ENCODE measurements around the gene TGFBR3.
A peak's percentile ranks its signal among the peaks of the same experiment; 100 is the strongest.

TGFBR3 gene

DNA sequence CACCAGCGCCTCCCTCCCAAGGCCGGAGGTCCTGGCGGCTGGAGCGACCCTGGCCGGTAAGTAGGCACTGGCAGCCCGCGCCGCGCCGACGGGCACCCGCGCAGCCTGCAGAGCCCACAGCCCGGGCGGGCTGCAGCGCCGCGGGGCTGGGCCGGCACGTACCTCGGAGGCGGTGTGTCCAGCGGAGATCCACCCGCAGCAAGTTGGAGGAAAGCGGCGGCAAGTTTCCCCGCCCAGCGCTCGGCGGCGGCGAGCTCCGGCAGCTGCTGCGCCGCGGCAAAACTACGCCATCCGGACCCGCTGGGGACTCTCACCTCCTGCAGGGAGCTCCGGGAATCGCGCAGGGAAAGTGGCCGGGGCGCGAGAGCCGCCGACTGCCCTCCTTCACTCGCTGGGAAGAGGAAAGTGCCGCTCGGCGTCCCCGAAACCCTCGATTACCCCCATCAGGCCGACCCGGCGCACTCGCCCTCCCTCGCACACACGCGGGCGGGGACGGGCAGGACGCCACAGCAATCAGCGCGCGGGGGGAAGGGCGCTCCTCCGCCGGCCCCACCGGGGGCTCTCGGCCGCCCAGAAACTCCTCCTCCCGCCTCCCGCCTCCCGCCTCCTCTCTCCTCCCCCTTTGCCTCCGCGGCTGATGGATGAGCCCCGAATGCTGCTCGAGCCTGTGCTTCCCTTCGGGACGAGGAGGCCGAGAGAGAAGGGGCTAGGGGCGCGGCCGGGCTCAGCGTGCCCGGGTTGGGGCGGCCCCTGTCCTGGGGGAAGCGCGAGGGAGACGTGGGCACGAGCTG lies at the start of gene TGFBR3:
Gene TGFBR3 (minus strand): TSS at position 436 of the 791 bp plus-strand sequence. CDS start 24,620 bp downstream, outside the sequence.
- H3K9ac ChIP-seq (ENCODE audit: low read depth, low read length) = peak within 1 kb of the TSS; percentile 86
- no peaks in the 10 kb centered on the region for H3K9me3 ChIP-seq (ENCODE audit: control insufficient read depth, insufficient read depth, low read length)
- 0 out of 2 replicates have a peak, but pooled peaks cover 6% of the 10 kb centered on the region for H3K4me1 ChIP-seq (ENCODE audit: insufficient read depth, low read length)
- H3K36me3 ChIP-seq (ENCODE audit: insufficient read depth, low read length) = no peaks in the 10 kb centered on the region

DNA sequence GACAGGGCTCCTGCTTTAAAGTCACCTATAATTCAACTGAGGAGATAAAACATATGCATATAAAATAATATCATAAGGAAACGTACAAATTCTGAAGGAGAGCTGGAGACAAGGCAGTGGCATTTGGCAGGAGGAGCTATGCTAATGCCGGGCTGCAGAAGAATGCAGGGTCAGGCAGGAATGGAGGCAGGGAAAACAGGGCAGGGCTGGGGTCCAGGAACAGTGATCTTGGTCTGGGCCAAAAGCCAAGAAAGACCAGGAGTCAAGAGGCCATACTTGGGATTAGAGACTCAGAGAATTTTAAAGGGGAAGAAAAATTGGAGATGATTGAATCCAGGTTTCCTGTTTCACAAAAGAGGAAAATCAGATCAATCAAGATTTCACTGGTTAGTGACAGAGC lies 43.3 kb upstream of the TGFBR3 start:
- Histone ChIP-seq H3K4me1 (ENCODE audit: insufficient read depth, low read length) (no peaks in the 10 kb centered on the region), H3K36me3 (ENCODE audit: insufficient read depth, low read length) (no peaks in the 10 kb centered on the region), H3K9ac (ENCODE audit: low read depth, low read length) (no peak overlapping the region), H3K9me3 (ENCODE audit: control insufficient read depth, insufficient read depth, low read length) (no peaks in the 10 kb centered on the region; the same call in 1 of the 2 replicates)

DNA sequence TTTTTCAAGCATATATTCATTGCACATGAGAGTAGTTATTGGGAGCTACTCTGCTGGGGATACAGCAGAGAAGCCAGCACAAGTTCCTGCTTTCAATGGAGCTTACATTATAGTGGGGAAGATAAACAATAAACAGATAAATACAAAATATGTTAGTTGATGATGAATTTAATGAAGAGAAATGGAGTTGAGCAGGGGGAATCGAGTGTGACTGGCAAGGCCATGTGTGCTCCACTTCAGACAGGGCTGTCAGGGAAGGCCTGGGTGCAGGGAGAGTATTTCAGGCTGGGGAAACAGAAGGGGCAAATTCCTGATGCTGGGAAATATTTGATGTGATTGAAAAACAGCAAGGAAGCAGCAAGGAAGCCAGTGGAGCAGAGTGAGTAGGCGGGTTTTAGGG lies 42.1 kb upstream of the TGFBR3 start:
- H3K9ac ChIP-seq (ENCODE audit: low read depth, low read length) = no peak overlapping the region
- H3K9me3 ChIP-seq (ENCODE audit: control insufficient read depth, insufficient read depth, low read length) = no peaks in the 10 kb centered on the region; the same call in 1 of the 2 replicates
- H3K36me3 ChIP-seq (ENCODE audit: insufficient read depth, low read length) = no peaks in the 10 kb centered on the region
- no peaks in the 10 kb centered on the region for H3K4me1 ChIP-seq (ENCODE audit: insufficient read depth, low read length)

DNA sequence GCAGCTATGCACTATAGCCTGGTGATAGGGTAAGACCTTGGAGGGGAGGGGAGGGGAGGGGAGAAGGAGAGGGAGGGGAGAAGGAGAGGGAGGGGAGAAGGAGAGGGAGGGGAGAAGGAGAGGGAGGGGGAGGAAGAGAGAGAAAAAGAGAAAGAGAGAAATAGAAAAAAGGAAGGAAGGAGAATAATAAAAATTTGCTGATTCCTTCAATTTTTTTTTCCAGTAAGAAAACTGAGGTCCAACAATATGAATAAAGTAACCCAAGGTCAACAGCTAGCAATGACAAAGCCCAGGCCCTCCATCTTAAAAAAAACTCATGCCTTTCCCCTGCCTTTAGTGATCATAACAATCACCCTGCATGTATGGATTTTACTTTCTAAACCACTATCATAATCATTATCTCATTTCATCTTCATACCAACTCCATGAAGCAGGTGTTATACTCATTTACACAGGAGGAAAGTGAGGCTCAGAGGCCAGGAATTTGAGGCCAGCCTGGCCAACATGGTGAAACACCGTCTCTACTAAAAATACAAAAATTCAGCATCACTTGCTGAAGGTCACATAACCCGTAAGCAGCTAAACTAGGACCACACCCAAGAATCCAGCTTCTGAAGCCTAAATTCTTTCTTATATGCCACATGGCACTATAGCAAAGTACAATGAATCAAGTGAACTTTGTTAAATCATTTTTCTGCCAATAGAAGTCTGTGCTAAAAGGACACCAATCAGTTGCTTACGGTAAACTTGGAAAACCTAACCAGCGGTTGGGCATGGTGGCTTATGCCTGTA lies 39.9 kb upstream of the TGFBR3 start:
- H3K4me1 ChIP-seq (ENCODE audit: insufficient read depth, low read length) = no peaks in the 10 kb centered on the region
- no peaks in the 10 kb centered on the region for H3K36me3 ChIP-seq (ENCODE audit: insufficient read depth, low read length)
- H3K9me3 ChIP-seq (ENCODE audit: control insufficient read depth, insufficient read depth, low read length) = no peaks in the 10 kb centered on the region; the same call in 1 of the 2 replicates
- H3K9ac ChIP-seq (ENCODE audit: low read depth, low read length) = no peak overlapping the region

DNA sequence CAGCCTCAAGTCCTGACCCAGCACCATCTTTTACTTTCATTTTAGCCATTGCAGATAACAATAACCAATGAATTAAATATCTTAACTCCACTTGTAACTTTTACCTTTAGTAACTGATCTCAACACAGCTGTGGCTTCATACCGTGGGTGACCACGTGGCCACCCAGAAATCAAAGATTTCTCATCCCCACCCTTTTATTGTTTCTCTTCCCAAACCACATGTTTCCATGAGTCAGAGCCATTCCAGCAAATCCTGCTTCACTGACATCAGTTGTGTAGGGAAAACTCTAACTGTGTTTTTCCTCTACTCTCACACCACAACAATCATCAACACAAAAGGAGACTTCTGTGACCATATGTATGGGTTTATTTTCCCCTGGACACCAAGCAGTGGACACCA lies 38.2 kb upstream of the TGFBR3 start:
- no peaks in the 10 kb centered on the region for H3K4me1 ChIP-seq (ENCODE audit: insufficient read depth, low read length)
- H3K36me3 ChIP-seq (ENCODE audit: insufficient read depth, low read length) = no peaks in the 10 kb centered on the region
- H3K9ac ChIP-seq (ENCODE audit: low read depth, low read length) = no peak overlapping the region
- H3K9me3 ChIP-seq (ENCODE audit: control insufficient read depth, insufficient read depth, low read length) = no peaks in the 10 kb centered on the region

DNA sequence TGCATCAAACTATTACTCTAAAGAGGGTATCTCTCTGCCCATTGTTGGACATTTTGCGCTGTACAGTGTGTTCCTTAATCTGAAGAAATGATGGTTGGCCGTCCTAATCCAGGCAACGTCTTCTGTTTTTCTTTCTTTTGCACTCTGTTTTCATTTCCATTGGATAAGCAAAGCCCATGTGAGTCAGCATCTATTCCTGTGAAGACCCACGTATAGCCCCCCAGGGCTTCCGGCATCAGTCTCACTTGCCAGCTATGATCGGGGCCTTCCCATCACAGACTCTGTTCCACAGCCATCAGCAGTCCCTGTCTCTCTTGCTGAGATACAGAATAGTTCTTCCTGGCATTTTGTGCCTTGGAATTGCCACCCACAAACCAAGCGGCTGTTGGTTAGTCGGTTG lies 34.0 kb upstream of the TGFBR3 start:
- Histone ChIP-seq H3K9me3 (ENCODE audit: control insufficient read depth, insufficient read depth, low read length) (no peaks in the 10 kb centered on the region), H3K36me3 (ENCODE audit: insufficient read depth, low read length) (no peaks in the 10 kb centered on the region), H3K9ac (ENCODE audit: low read depth, low read length) (no peak overlapping the region), H3K4me1 (ENCODE audit: insufficient read depth, low read length) (no peaks in the 10 kb centered on the region)

DNA sequence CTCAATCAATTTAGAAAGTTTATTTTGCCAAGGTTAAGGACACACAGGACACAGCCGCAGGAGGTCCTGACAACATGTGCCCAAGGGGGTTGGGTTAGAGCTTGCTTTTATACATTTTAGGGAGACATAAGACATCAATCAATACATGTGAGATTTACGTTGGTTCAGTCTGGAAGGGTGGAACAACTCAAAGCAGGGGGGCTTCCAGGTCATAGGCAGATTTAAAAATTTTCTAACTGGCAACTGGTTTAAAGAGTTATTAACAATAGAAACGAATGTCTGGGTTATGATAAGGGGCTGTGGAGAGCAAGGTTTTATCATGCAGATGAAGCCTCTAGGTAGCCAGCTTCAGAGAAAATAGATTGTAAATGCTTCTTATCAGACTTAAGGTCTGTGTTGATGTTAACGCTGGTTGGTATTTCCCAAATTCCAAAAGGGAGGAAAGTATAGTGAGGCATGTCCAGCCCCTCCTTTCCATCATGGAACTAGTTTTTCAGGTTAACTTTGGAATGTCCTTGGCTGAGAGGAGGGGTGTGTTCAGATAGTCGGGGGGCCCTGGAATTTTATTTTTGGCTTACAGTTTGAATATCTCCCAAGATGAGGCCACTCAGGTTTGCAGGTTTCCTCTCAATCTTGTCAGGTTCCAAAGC lies 31.0 kb upstream of the TGFBR3 start:
- H3K9me3 ChIP-seq (ENCODE audit: control insufficient read depth, insufficient read depth, low read length) = no peaks in the 10 kb centered on the region
- no peaks in the 10 kb centered on the region for H3K4me1 ChIP-seq (ENCODE audit: insufficient read depth, low read length)
- H3K36me3 ChIP-seq (ENCODE audit: insufficient read depth, low read length) = no peaks in the 10 kb centered on the region
- no peak overlapping the region for H3K9ac ChIP-seq (ENCODE audit: low read depth, low read length)

DNA sequence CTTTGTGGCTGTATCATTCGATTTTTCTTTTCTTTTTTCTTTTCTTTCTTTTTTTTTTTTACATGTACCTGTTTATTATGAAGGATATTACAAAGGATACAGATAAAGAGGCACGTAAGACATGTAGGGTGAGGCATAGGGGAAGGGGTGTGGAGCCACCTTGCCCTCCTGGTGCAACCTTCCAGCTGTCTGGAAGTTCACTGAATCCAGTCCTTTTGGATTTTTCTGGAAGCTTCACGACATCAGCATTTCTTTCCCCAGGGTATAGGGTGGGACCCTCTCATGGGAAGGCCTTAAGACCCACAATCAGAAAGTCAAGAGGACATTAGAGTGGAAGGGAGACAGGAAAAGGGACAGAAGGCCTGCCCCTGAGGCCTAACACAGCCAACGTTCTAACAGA lies 30.1 kb upstream of the TGFBR3 start:
- H3K36me3 ChIP-seq (ENCODE audit: insufficient read depth, low read length) = no peaks in the 10 kb centered on the region
- H3K4me1 ChIP-seq (ENCODE audit: insufficient read depth, low read length) = no peaks in the 10 kb centered on the region
- no peaks in the 10 kb centered on the region for H3K9me3 ChIP-seq (ENCODE audit: control insufficient read depth, insufficient read depth, low read length)
- no peak overlapping the region for H3K9ac ChIP-seq (ENCODE audit: low read depth, low read length)

DNA sequence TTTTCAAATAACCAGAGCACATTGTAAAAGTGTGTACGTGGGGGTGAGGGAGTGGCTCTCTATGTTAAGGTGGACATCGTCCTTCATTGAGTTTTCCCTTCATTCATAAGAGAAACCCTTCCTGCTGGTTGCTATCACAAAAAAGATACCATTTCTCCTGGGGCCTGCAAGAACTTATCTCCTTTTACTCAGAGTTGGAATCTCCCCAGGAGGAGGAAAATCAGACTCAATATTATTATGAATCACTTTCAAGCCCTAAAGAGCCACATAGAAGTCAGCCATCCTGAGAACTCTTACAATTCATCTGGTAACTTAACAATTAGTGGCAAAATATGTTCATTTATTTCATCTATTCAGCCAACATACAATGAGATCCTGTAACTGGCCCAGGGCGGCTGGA lies 27.1 kb upstream of the TGFBR3 start:
- H3K4me1 ChIP-seq (ENCODE audit: insufficient read depth, low read length) = no peaks in the 10 kb centered on the region
- H3K9ac ChIP-seq (ENCODE audit: low read depth, low read length) = no peak overlapping the region
- no peaks in the 10 kb centered on the region for H3K36me3 ChIP-seq (ENCODE audit: insufficient read depth, low read length)
- H3K9me3 ChIP-seq (ENCODE audit: control insufficient read depth, insufficient read depth, low read length) = no peaks in the 10 kb centered on the region

DNA sequence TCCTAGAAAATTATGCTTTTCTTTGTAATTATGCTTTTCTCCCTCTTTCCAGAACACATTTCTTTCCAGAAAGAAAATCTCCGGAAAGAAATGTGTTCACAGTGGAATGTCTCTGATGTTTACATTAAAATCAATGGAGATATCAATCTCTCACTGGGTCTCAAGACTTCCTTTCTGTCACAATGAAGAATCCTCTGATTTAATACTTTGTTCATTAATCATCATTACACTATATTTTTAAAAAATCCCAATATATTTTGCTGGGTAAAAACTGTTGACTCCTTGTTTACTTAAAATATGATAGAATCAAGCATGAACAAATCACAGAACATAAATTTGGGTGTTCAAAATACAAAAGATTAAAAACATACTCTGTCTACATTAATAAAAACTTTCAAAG lies 26.3 kb upstream of the TGFBR3 start:
- Histone ChIP-seq H3K4me1 (ENCODE audit: insufficient read depth, low read length) (no peaks in the 10 kb centered on the region), H3K9me3 (ENCODE audit: control insufficient read depth, insufficient read depth, low read length) (no peaks in the 10 kb centered on the region), H3K9ac (ENCODE audit: low read depth, low read length) (no peak overlapping the region), H3K36me3 (ENCODE audit: insufficient read depth, low read length) (no peaks in the 10 kb centered on the region)

DNA sequence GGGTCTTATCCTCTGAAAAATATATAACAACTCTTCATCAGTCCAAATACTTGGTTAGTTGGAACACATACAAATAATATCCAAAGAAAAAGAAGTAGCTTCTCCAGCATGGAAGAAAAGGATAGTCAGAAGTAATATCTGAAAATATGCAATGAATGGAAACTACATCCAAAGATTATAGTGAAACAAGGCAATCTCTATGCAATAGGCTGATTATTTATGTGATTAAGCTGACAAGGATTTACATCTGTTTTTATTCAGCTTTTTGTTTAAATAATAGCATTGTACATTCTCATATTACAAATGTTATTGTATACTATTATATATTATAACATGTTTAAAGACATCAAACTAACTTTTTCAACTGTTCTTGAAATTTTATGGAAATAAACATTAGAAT lies 15.3 kb upstream of the TGFBR3 start:
- Histone ChIP-seq H3K4me1 (ENCODE audit: insufficient read depth, low read length) (no peaks in the 10 kb centered on the region), H3K36me3 (ENCODE audit: insufficient read depth, low read length) (no peaks in the 10 kb centered on the region), H3K9ac (ENCODE audit: low read depth, low read length) (no peak overlapping the region), H3K9me3 (ENCODE audit: control insufficient read depth, insufficient read depth, low read length) (no peaks in the 10 kb centered on the region)

DNA sequence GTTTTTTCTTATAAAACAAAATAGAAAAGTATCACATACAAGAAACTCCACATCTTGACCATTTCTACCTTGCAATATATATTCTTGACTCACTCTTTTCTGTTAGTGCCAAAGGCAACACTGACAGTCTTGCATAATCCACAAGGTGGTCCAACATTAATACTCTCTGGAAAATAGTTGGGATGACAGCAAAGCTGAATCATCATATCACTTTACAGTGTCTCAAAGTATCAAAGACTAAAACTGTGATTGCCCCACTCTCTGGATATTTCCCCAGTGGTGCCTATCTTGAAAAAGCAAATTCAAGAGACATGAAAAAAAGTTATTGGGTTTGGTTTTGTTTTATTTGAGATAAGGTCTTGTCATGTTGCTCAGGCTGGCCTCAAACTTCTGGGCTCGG lies 14.6 kb upstream of the TGFBR3 start:
- no peaks in the 10 kb centered on the region for H3K9me3 ChIP-seq (ENCODE audit: control insufficient read depth, insufficient read depth, low read length)
- no peak overlapping the region for H3K9ac ChIP-seq (ENCODE audit: low read depth, low read length)
- no peaks in the 10 kb centered on the region for H3K36me3 ChIP-seq (ENCODE audit: insufficient read depth, low read length)
- H3K4me1 ChIP-seq (ENCODE audit: insufficient read depth, low read length) = no peaks in the 10 kb centered on the region

DNA sequence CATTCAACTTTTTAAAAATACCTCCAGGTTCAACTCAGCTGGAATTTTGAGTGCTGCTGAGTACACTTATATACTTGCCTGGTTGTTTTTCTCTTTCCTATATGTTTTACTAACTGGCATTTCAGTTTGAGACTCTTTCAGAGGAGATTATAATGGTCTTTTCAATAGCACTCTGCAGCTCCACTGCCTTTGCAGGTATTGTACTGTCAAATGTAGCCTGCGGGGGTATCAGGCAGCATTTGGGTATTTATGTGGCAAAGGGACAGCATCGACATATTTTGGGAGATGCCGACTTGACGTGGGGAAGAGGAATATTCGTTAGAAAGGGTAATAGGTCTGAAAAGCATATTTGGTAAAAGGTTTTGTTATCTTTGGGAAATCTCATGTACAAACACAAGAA lies 11.1 kb upstream of the TGFBR3 start:
- no peaks in the 10 kb centered on the region for H3K9me3 ChIP-seq (ENCODE audit: control insufficient read depth, insufficient read depth, low read length)
- H3K9ac ChIP-seq (ENCODE audit: low read depth, low read length) = no peak overlapping the region
- peaks cover 1% of the 10 kb centered on the region; the same call in 1 of the 2 replicates for H3K4me1 ChIP-seq (ENCODE audit: insufficient read depth, low read length)
- no peaks in the 10 kb centered on the region for H3K36me3 ChIP-seq (ENCODE audit: insufficient read depth, low read length)

DNA sequence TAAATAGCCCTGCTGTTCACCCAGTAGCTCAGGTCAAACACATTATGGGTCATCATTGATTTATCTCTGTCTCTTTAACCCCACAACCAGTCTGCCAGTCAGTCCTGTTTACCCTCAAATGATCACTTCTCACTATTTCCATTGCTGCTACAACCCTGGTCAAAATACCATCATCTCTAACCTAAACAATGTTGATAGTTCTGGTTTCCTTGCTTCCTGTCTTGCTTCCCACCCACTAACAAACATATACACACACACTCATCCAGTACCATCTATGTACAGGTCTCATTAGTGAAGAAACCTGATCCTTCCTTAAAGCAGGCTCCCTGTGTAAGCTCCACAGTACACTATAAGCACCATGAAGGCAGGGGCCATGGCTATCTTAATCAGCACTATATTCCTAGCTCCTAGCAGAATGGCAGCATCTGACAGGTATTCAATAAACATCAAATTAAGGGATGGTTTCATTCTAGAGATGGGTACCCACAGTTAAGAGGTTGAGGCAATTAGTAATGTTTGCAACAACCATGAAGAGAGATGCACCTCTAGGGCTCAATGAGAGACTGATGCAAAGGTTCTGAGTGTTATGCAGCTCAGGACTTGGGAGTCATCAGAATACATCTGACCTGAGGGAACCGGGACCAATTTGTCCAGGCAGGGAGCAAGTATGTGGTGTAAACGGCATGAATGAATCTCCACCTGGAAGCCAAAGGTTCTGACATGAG lies 10.0 kb upstream of the TGFBR3 start:
- H3K36me3 ChIP-seq (ENCODE audit: insufficient read depth, low read length) = no peaks in the 10 kb centered on the region
- no peaks in the 10 kb centered on the region for H3K9me3 ChIP-seq (ENCODE audit: control insufficient read depth, insufficient read depth, low read length)
- H3K9ac ChIP-seq (ENCODE audit: low read depth, low read length) = no peak overlapping the region
- H3K4me1 ChIP-seq (ENCODE audit: insufficient read depth, low read length) = peaks cover 5% of the 10 kb centered on the region; the same call in 1 of the 2 replicates

All from ES-I3 (cell line).